Trophoblast cell (in vitro differentiated cells and primary cell): ENCODE measurements around the gene SURF2.

Source experiments
- DNase-seq, 2 donors: peaks; one replicate each; pipeline ENCODE4 v3.0.0-alpha.2; 2016
- H2AFZ ChIP-seq: 2 replicates; pipeline ENCODE4 v1.6.1; 2013; ENCODE audit warnings: low read length, moderate library complexity, mild to moderate bottlenecking; ENCODE audit not compliant: insufficient read depth, poor library complexity
- H2AK5ac ChIP-seq: 2 replicates; pipeline ENCODE4 v1.6.1; 2013; ENCODE audit warnings: mild to moderate bottlenecking, low read length
- H2BK120ac ChIP-seq: 2 replicates; pipeline ENCODE4 v1.6.1; 2013; ENCODE audit warnings: low read length, mild to moderate bottlenecking, moderate library complexity; ENCODE audit not compliant: insufficient read depth, poor library complexity
- H2BK12ac ChIP-seq: 2 replicates; pipeline ENCODE4 v1.6.1; 2013; ENCODE audit warnings: mild to moderate bottlenecking, low read length, moderate library complexity
- H2BK5ac ChIP-seq: 2 replicates; pipeline ENCODE4 v1.6.1; 2013; ENCODE audit warnings: low read length, low read depth, moderate library complexity, mild to moderate bottlenecking; ENCODE audit not compliant: poor library complexity
- H3K14ac ChIP-seq: 2 replicates; pipeline ENCODE4 v1.6.1; 2013; ENCODE audit warnings: mild to moderate bottlenecking, low read length
- H3K18ac ChIP-seq: 2 replicates; pipeline ENCODE4 v1.6.1; 2013; ENCODE audit warnings: mild to moderate bottlenecking, low read length
- H3K23ac ChIP-seq: 2 replicates; pipeline ENCODE4 v1.6.1; 2013; ENCODE audit warnings: low read length
- H3K27ac ChIP-seq: 2 replicates; pipeline ENCODE4 v1.5.1; 2013; ENCODE audit warnings: low read depth, mild to moderate bottlenecking, inconsistent platforms, low read length, moderate library complexity
- H3K27me3 ChIP-seq: 2 replicates; pipeline ENCODE4 v1.6.1; 2013; ENCODE audit warnings: inconsistent platforms, mild to moderate bottlenecking, low read length, moderate library complexity; ENCODE audit not compliant: insufficient read depth
- H3K36me3 ChIP-seq, 2 experiments: 1 replicate in 1 of 2; 2 replicates in 1 of 2; pipeline ENCODE4 v1.6.1; 2013; ENCODE audit warnings: low read length in 2 of 2, mild to moderate bottlenecking in 2 of 2, moderate library complexity in 1 of 2; ENCODE audit not compliant: insufficient read depth in 2 of 2, control insufficient read depth in 1 of 2
- H3K4ac ChIP-seq: 2 replicates; pipeline ENCODE4 v1.6.1; 2013; ENCODE audit warnings: low read depth, mild to moderate bottlenecking, low read length, moderate library complexity
- H3K4me1 ChIP-seq, 2 experiments: 1 replicate in 1 of 2; 2 replicates in 1 of 2; pipeline ENCODE4 v1.6.1; 2013; ENCODE audit warnings: low read length in 2 of 2, mild to moderate bottlenecking in 2 of 2, moderate library complexity in 1 of 2; ENCODE audit not compliant: insufficient read depth in 2 of 2, control insufficient read depth in 1 of 2
- H3K4me2 ChIP-seq: 2 replicates; pipeline ENCODE4 v1.6.1; 2013; ENCODE audit warnings: inconsistent platforms, mild to moderate bottlenecking, low read length, moderate library complexity
- H3K4me3 ChIP-seq: 2 replicates; pipeline ENCODE4 v1.5.1; 2013; ENCODE audit warnings: mild to moderate bottlenecking, low read depth, low read length, inconsistent platforms
- H3K79me1 ChIP-seq: one replicate; pipeline ENCODE4 v1.6.1; 2013; ENCODE audit warnings: low read length
- H3K79me2 ChIP-seq: 2 replicates; pipeline ENCODE4 v1.6.1; 2013; ENCODE audit warnings: low read length, mild to moderate bottlenecking; ENCODE audit not compliant: control insufficient read depth, insufficient read depth, poor library complexity
- H3K9ac ChIP-seq: 2 replicates; pipeline ENCODE4 v1.6.1; 2013; ENCODE audit warnings: mild to moderate bottlenecking, low read length
- H3K9me3 ChIP-seq: 2 replicates; pipeline ENCODE4 v1.6.1; 2013; ENCODE audit warnings: low read depth, mild to moderate bottlenecking, control low read depth, inconsistent platforms, low read length; ENCODE audit not compliant: insufficient read depth
- H4K12ac ChIP-seq: 2 replicates; pipeline ENCODE4 v1.6.1; 2013; ENCODE audit warnings: low read depth, mild to moderate bottlenecking, low read length, moderate library complexity
- H4K8ac ChIP-seq: 2 replicates; pipeline ENCODE4 v1.6.1; 2013; ENCODE audit warnings: low read depth, mild to moderate bottlenecking, low read length, moderate library complexity
- H4K91ac ChIP-seq: one replicate; pipeline ENCODE4 v1.6.1; 2013; ENCODE audit warnings: low read depth, mild to moderate bottlenecking, low read length, moderate library complexity
- WGBS: extraction: QIAGEN DNeasy Blood & Tissue Kit; methylation state at CpG from one replicate; pipeline ENCODE4 v1.1.7; 2013; ENCODE audit warnings: missing lambda C conversion rate; ENCODE audit not compliant: insufficient read length, insufficient coverage; ENCODE audit errors: extremely low coverage; 5-methylcytosine and 5-hydroxymethylcytosine counted together

Gene SURF2

DNA sequence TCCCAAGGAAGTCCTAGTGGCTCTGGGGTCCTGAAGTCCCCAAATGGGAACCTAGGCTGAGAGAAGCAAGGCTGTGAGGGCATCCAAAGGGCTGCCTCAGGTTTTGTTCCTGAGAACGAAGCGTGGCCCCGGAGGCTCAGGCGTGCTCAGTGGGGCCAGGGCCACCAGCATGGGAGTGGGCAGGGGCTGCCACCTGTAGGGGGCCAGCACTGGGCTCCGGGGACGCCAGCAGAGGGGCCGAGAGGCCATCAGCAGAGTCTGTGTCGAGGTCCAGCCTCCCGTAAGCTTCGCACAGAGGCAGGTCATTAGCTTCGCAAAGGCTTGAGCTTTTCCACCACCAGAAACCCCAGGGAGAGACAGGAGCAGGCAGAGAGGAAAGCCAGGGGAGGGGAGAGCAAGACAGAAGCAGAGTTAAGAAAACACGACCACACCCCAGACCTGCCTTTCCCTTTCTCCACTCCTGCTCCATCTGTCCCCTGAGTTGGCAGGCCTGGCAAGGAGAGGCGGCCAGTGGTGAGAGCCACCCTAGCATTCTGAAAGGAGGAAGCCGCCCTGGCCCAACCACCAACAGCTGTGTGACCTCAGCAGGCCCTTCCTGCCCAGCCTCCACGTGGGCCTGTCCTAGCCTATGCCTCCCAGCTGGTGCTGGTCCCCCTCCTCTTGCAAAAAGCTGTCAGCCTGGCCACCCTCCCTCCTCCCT is 14.8 kb upstream of the SURF2 start:
- no peak overlapping the region for H3K4ac ChIP-seq
- no peak overlapping the region for H2BK5ac ChIP-seq
- H3K27me3 ChIP-seq: no peaks in the 10 kb centered on the region
- peaks cover 1% of the 10 kb centered on the region for H3K9me3 ChIP-seq
- H2AK5ac ChIP-seq: no peak overlapping the region
- no peak overlapping the region for H2BK12ac ChIP-seq
- DNase-seq: no peak
- H3K79me1 ChIP-seq: no peaks in the 10 kb centered on the region
- no peak overlapping the region for H3K4me2 ChIP-seq
- H3K4me1 ChIP-seq: peaks cover 0 to 4% of the 10 kb centered on the region in 2 experiments
- no peak overlapping the region for H3K23ac ChIP-seq
- H4K8ac ChIP-seq: no peak overlapping the region
- H3K27ac ChIP-seq: no peak overlapping the region
- H3K36me3 ChIP-seq: peaks cover 63 to 74% of the 10 kb centered on the region in 2 experiments
- H3K79me2 ChIP-seq: no peaks in the 10 kb centered on the region
- H3K18ac ChIP-seq: no peak overlapping the region
- H3K4me3 ChIP-seq: no peak overlapping the region
- no peak overlapping the region for H3K9ac ChIP-seq
- no peak overlapping the region for H2AFZ ChIP-seq
- H3K14ac ChIP-seq: no peak overlapping the region
- no CpG with 5 or more reads among the region's 15 CpGs for WGBS
- no peak overlapping the region for H4K12ac ChIP-seq
- no peak overlapping the region for H4K91ac ChIP-seq
- H2BK120ac ChIP-seq: no peak overlapping the region

DNA sequence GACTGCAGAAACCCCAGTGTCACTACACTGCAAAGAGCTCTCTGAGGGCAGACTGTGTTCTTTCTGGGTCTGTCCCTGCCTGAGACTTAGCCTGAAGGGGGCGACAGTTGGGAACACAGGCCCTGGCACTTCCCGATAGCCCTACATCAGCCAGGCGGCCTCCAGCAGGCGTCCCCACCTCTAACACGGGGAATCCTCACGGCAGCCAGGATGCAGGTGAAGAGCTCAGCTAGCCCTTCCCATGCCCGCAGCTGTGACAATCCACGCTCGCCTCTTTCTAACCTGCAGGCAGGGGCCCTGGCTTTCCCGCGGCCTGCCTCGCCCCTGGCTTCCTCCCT is 14.3 kb upstream of the SURF2 start:
- no peak overlapping the region for H4K8ac ChIP-seq
- no peak overlapping the region for H2AFZ ChIP-seq
- H3K23ac ChIP-seq: no peak overlapping the region
- H3K36me3 ChIP-seq: peaks cover 63 to 74% of the 10 kb centered on the region in 2 experiments
- no peaks in the 10 kb centered on the region for H3K27me3 ChIP-seq
- no peak overlapping the region for H3K27ac ChIP-seq
- no peak overlapping the region for H3K18ac ChIP-seq
- H3K79me2 ChIP-seq: no peaks in the 10 kb centered on the region
- H2BK5ac ChIP-seq: no peak overlapping the region
- H2BK120ac ChIP-seq: no peak overlapping the region
- H3K4me2 ChIP-seq: no peak overlapping the region
- H3K4ac ChIP-seq: no peak overlapping the region
- H3K79me1 ChIP-seq: no peaks in the 10 kb centered on the region
- H2BK12ac ChIP-seq: no peak overlapping the region
- peaks cover 1% of the 10 kb centered on the region for H3K9me3 ChIP-seq
- WGBS: no CpG with 5 or more reads among the region's 12 CpGs
- no peak for DNase-seq
- H3K9ac ChIP-seq: no peak overlapping the region
- H3K4me3 ChIP-seq: no peak overlapping the region
- H4K91ac ChIP-seq: no peak overlapping the region
- H3K14ac ChIP-seq: no peak overlapping the region
- H3K4me1 ChIP-seq: peaks cover 4 to 6% of the 10 kb centered on the region in 2 experiments
- H4K12ac ChIP-seq: no peak overlapping the region
- H2AK5ac ChIP-seq: no peak overlapping the region

DNA sequence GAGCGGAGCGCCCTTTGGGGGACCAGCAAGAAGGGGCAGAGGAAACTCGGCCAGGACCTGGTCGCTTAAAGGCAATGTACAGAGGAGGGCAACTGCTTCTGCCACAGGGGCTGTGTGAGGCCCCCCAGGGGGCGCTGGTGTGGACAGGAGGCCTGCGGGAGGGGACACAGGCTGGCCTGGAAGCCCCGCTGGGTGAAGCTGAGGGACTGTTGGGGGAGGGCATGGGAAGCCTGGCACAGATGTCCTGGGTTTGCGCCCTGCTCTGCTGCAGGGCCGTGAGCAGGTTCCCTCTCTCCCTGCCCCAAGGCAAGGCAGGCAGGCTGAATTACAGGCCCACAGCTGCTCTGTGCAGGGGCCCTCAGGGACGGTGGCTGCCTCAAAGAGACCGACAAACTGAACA is 13.8 kb upstream of the SURF2 start:
- H3K27ac ChIP-seq: no peak overlapping the region
- no peak overlapping the region for H3K9ac ChIP-seq
- H2AK5ac ChIP-seq: no peak overlapping the region
- no peak overlapping the region for H3K4me2 ChIP-seq
- peaks cover 3% of the 10 kb centered on the region for H3K79me1 ChIP-seq
- H4K91ac ChIP-seq: no peak overlapping the region
- H3K79me2 ChIP-seq: peaks cover 3% of the 10 kb centered on the region
- H3K14ac ChIP-seq: no peak overlapping the region
- WGBS: no CpG with 5 or more reads among the region's 11 CpGs
- no peak overlapping the region for H3K4ac ChIP-seq
- no peak overlapping the region for H4K8ac ChIP-seq
- no peak overlapping the region for H3K18ac ChIP-seq
- peaks cover 63 to 74% of the 10 kb centered on the region in 2 experiments for H3K36me3 ChIP-seq
- H3K4me3 ChIP-seq: no peak overlapping the region
- H3K27me3 ChIP-seq: no peaks in the 10 kb centered on the region
- H3K9me3 ChIP-seq: peaks cover 1% of the 10 kb centered on the region
- H2BK120ac ChIP-seq: no peak overlapping the region
- H4K12ac ChIP-seq: no peak overlapping the region
- H2BK5ac ChIP-seq: no peak overlapping the region
- H2BK12ac ChIP-seq: no peak overlapping the region
- no peak overlapping the region for H3K23ac ChIP-seq
- no peak for DNase-seq
- no peak overlapping the region for H2AFZ ChIP-seq
- peaks cover 4 to 6% of the 10 kb centered on the region in 2 experiments for H3K4me1 ChIP-seq

DNA sequence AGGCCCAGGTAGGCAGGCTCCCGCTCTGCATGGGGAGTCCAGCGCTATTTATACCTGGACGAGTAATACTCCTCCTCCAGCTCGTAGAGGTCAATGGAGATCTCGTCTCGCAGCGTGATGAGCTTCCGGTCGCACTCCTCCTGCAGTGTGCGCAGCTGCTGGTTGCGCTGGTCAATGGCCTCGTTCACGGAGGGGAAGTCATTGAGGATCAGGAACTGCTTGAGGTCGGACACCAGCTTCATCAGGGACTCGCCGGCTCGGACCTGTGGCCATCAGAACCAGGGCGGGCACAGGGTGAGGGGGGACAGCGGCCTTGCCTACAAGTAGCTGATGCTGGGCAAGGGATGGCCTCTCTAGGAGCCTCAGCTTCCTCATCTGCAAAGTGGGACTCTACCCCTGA is 12.3 kb upstream of the SURF2 start:
- Histone ChIP-seq H3K27ac (no peak overlapping the region), H3K9me3 (peaks cover 1% of the 10 kb centered on the region)

More for the DNA sequence above, 12.3 kb upstream of the SURF2 start:
- Histone ChIP-seq H4K91ac (no peak overlapping the region), H3K9ac (no peak overlapping the region), H3K4ac (no peak overlapping the region), H3K4me1 (peaks cover 4 to 7% of the 10 kb centered on the region in 2 experiments), H3K27me3 (no peaks in the 10 kb centered on the region), H3K4me2 (no peak overlapping the region), H2BK12ac (no peak overlapping the region), H3K79me2 (peaks cover 12% of the 10 kb centered on the region), H2AK5ac (no peak overlapping the region), H4K12ac (no peak overlapping the region), H2BK120ac (no peak overlapping the region), H4K8ac (no peak overlapping the region), H3K36me3 (peaks cover 67 to 74% of the 10 kb centered on the region in 2 experiments), H2AFZ (no peak overlapping the region), H3K79me1 (peaks cover 12% of the 10 kb centered on the region), H3K23ac (no peak overlapping the region), H3K4me3 (no peak overlapping the region), H3K14ac (no peak overlapping the region), H3K18ac (no peak overlapping the region), H2BK5ac (no peak overlapping the region)
- no peak for DNase-seq
- WGBS: no CpG with 5 or more reads among the region's 19 CpGs
